ENCODE data around the gene TGIF2.

TGIF2 gene

DNA sequence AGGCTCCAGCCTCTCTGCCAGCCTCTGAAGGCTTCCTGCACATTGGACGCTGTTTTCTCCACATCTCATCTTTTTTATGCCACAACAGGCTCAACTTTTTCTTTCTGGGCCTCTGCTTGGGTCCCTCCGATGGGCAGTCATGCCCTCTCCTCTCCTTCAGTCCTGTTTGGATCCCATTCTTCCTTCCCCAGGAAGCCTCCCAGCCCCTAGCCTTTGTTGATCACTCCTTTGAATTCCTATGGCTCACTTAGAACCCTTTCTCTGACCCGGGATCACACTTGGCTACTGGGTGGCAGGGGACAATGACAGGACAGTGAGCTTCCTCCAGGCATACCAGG, 68.1 kb downstream of the TGIF2 start:
- Histone ChIP-seq H3K27me3 (ENCODE audit: control insufficient read depth, low read length) (no peaks in the 10 kb centered on the region), H3K4me3 (ENCODE audit: low read length) (no peak overlapping the region), H3K36me3 (ENCODE audit: control insufficient read depth, low read length) (no peaks in the 10 kb centered on the region), H4K20me1 (ENCODE audit: control insufficient read depth, insufficient read depth, low read depth, low read length) (no peaks in the 10 kb centered on the region), H3K9me2 (replicated peaks; ENCODE audit: control insufficient read depth, low read length) (no peaks in the 10 kb centered on the region), H3K4me1 (ENCODE audit: control insufficient read depth, low read length) (peaks cover 12% of the 10 kb centered on the region), H3K79me2 (ENCODE audit: control insufficient read depth, low read length) (no peaks in the 10 kb centered on the region), H3K9me3 (ENCODE audit: control insufficient read depth, insufficient read depth, low read length) (no peaks in the 10 kb centered on the region), H3F3A (ENCODE audit: control insufficient read depth, insufficient read depth) (no peaks in the 10 kb centered on the region), H3K27ac (ENCODE audit: low read depth, low read length) (no peak overlapping the region), H3K4me2 (ENCODE audit: low read length) (no peak overlapping the region)
- TF ChIP-seq EZH2phosphoT487 (IDR thresholded peaks at IDR 0.05; ENCODE audit: borderline replicate concordance, low read length) = no peak
- TF ChIP-seq, protein P1, sequence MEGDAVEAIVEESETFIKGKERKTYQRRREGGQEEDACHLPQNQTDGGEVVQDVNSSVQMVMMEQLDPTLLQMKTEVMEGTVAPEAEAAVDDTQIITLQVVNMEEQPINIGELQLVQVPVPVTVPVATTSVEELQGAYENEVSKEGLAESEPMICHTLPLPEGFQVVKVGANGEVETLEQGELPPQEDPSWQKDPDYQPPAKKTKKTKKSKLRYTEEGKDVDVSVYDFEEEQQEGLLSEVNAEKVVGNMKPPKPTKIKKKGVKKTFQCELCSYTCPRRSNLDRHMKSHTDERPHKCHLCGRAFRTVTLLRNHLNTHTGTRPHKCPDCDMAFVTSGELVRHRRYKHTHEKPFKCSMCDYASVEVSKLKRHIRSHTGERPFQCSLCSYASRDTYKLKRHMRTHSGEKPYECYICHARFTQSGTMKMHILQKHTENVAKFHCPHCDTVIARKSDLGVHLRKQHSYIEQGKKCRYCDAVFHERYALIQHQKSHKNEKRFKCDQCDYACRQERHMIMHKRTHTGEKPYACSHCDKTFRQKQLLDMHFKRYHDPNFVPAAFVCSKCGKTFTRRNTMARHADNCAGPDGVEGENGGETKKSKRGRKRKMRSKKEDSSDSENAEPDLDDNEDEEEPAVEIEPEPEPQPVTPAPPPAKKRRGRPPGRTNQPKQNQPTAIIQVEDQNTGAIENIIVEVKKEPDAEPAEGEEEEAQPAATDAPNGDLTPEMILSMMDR (IDR thresholded peaks at IDR 0.05; ENCODE audit: low read depth, low read length, poor library complexity, severe bottlenecking) = no peak

DNA sequence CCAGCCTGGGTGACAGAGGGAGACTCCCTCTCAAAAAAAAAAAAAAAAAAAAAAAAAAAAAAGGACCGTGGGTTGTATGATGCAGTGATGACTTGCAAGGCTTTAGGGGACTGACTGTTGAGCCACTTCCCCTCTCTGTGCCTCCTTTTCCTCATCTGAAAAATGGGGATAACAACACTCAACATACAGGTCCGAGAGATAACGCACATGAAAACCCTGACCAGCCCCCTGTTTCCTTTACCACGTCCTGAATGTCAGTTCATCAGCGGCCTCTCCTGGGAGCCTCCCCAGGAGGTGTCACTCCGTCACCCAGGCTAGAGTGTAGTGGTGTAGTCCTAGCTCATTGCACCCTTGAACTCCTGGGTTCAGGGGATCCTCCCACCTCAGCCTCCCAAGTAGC, 68.7 kb downstream of the TGIF2 start:
- H3K9me2 ChIP-seq (replicated peaks; ENCODE audit: control insufficient read depth, low read length) = no peaks in the 10 kb centered on the region
- no peaks in the 10 kb centered on the region for H3K36me3 ChIP-seq (ENCODE audit: control insufficient read depth, low read length)
- H3K4me2 ChIP-seq (ENCODE audit: low read length) = no peak overlapping the region
- no peaks in the 10 kb centered on the region for H3K27me3 ChIP-seq (ENCODE audit: control insufficient read depth, low read length)
- H3K9me3 ChIP-seq (ENCODE audit: control insufficient read depth, insufficient read depth, low read length) = no peaks in the 10 kb centered on the region
- peaks cover 12% of the 10 kb centered on the region for H3K4me1 ChIP-seq (ENCODE audit: control insufficient read depth, low read length)
- TF ChIP-seq, protein P1 (IDR thresholded peaks at IDR 0.05; ENCODE audit: low read depth, low read length, poor library complexity, severe bottlenecking) = no peak
- TF ChIP-seq EZH2phosphoT487 (IDR thresholded peaks at IDR 0.05; ENCODE audit: borderline replicate concordance, low read length) = no peak
- no peak overlapping the region for H3K27ac ChIP-seq (ENCODE audit: low read depth, low read length)
- H3K4me3 ChIP-seq (ENCODE audit: low read length) = no peak overlapping the region
- no peaks in the 10 kb centered on the region for H3K79me2 ChIP-seq (ENCODE audit: control insufficient read depth, low read length)
- H4K20me1 ChIP-seq (ENCODE audit: control insufficient read depth, insufficient read depth, low read depth, low read length) = no peaks in the 10 kb centered on the region
- H3F3A ChIP-seq (ENCODE audit: control insufficient read depth, insufficient read depth) = no peaks in the 10 kb centered on the region
